Trophoblast cell (in vitro differentiated cells and primary cell): ENCODE results near the gene ZNF514.
A peak's percentile ranks its signal among the peaks of the same experiment; 100 is the strongest.
"Not testable (repeated sequence)": the region's sequence is repeated elsewhere in the genome, so short reads cannot be mapped to it uniquely, and the experiment has no call there.

Experiments used
- DNase-seq, 2 donors: peaks; one replicate each; pipeline ENCODE4 v3.0.0-alpha.2; 2016
- H2AFZ ChIP-seq: 2 replicates; pipeline ENCODE4 v1.6.1; 2013; ENCODE audit warnings: low read length, moderate library complexity, mild to moderate bottlenecking; ENCODE audit not compliant: insufficient read depth, poor library complexity
- H2AK5ac ChIP-seq: 2 replicates; pipeline ENCODE4 v1.6.1; 2013; ENCODE audit warnings: mild to moderate bottlenecking, low read length
- H2BK120ac ChIP-seq: 2 replicates; pipeline ENCODE4 v1.6.1; 2013; ENCODE audit warnings: low read length, mild to moderate bottlenecking, moderate library complexity; ENCODE audit not compliant: insufficient read depth, poor library complexity
- H2BK12ac ChIP-seq: 2 replicates; pipeline ENCODE4 v1.6.1; 2013; ENCODE audit warnings: mild to moderate bottlenecking, low read length, moderate library complexity
- H2BK5ac ChIP-seq: 2 replicates; pipeline ENCODE4 v1.6.1; 2013; ENCODE audit warnings: low read length, low read depth, moderate library complexity, mild to moderate bottlenecking; ENCODE audit not compliant: poor library complexity
- H3K14ac ChIP-seq: 2 replicates; pipeline ENCODE4 v1.6.1; 2013; ENCODE audit warnings: mild to moderate bottlenecking, low read length
- H3K18ac ChIP-seq: 2 replicates; pipeline ENCODE4 v1.6.1; 2013; ENCODE audit warnings: mild to moderate bottlenecking, low read length
- H3K23ac ChIP-seq: 2 replicates; pipeline ENCODE4 v1.6.1; 2013; ENCODE audit warnings: low read length
- H3K27ac ChIP-seq: 2 replicates; pipeline ENCODE4 v1.5.1; 2013; ENCODE audit warnings: low read depth, mild to moderate bottlenecking, inconsistent platforms, low read length, moderate library complexity
- H3K27me3 ChIP-seq: 2 replicates; pipeline ENCODE4 v1.6.1; 2013; ENCODE audit warnings: inconsistent platforms, mild to moderate bottlenecking, low read length, moderate library complexity; ENCODE audit not compliant: insufficient read depth
- H3K36me3 ChIP-seq, 2 experiments: 1 replicate in 1 of 2; 2 replicates in 1 of 2; pipeline ENCODE4 v1.6.1; 2013; ENCODE audit warnings: low read length in 2 of 2, mild to moderate bottlenecking in 2 of 2, moderate library complexity in 1 of 2; ENCODE audit not compliant: insufficient read depth in 2 of 2, control insufficient read depth in 1 of 2
- H3K4ac ChIP-seq: 2 replicates; pipeline ENCODE4 v1.6.1; 2013; ENCODE audit warnings: low read depth, mild to moderate bottlenecking, low read length, moderate library complexity
- H3K4me1 ChIP-seq, 2 experiments: 1 replicate in 1 of 2; 2 replicates in 1 of 2; pipeline ENCODE4 v1.6.1; 2013; ENCODE audit warnings: low read length in 2 of 2, mild to moderate bottlenecking in 2 of 2, moderate library complexity in 1 of 2; ENCODE audit not compliant: insufficient read depth in 2 of 2, control insufficient read depth in 1 of 2
- H3K4me2 ChIP-seq: 2 replicates; pipeline ENCODE4 v1.6.1; 2013; ENCODE audit warnings: inconsistent platforms, mild to moderate bottlenecking, low read length, moderate library complexity
- H3K4me3 ChIP-seq: 2 replicates; pipeline ENCODE4 v1.5.1; 2013; ENCODE audit warnings: mild to moderate bottlenecking, low read depth, low read length, inconsistent platforms
- H3K79me1 ChIP-seq: one replicate; pipeline ENCODE4 v1.6.1; 2013; ENCODE audit warnings: low read length
- H3K79me2 ChIP-seq: 2 replicates; pipeline ENCODE4 v1.6.1; 2013; ENCODE audit warnings: low read length, mild to moderate bottlenecking; ENCODE audit not compliant: control insufficient read depth, insufficient read depth, poor library complexity
- H3K9ac ChIP-seq: 2 replicates; pipeline ENCODE4 v1.6.1; 2013; ENCODE audit warnings: mild to moderate bottlenecking, low read length
- H3K9me3 ChIP-seq: 2 replicates; pipeline ENCODE4 v1.6.1; 2013; ENCODE audit warnings: low read depth, mild to moderate bottlenecking, control low read depth, inconsistent platforms, low read length; ENCODE audit not compliant: insufficient read depth
- H4K12ac ChIP-seq: 2 replicates; pipeline ENCODE4 v1.6.1; 2013; ENCODE audit warnings: low read depth, mild to moderate bottlenecking, low read length, moderate library complexity
- H4K8ac ChIP-seq: 2 replicates; pipeline ENCODE4 v1.6.1; 2013; ENCODE audit warnings: low read depth, mild to moderate bottlenecking, low read length, moderate library complexity
- H4K91ac ChIP-seq: one replicate; pipeline ENCODE4 v1.6.1; 2013; ENCODE audit warnings: low read depth, mild to moderate bottlenecking, low read length, moderate library complexity
- WGBS: extraction: QIAGEN DNeasy Blood & Tissue Kit; methylation state at CpG from one replicate; pipeline ENCODE4 v1.1.7; 2013; ENCODE audit warnings: missing lambda C conversion rate; ENCODE audit not compliant: insufficient read length, insufficient coverage; ENCODE audit errors: extremely low coverage; 5-methylcytosine and 5-hydroxymethylcytosine counted together

Gene ZNF514

DNA sequence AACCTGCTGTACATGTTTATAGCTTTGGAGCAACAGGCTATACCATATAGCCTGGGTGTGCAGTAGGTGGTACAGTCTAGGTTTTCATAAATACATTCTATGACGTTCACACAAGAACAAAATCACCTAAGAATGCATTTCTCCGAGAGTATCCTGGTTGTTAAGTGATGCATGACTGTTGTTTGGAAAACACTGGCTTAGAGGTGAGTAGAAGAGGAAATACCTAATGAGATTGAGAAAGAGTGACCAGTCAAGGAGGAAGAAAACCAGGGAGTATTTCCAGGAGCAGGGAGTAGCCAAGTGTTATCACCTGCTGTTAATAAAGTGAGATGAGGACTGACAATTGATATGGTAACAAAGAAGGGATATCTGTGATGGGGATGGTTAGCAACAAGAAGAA lies 44.7 kb upstream of the ZNF514 start:
- WGBS: no CpG with 5 or more reads among the region's 2 CpGs
- Histone ChIP-seq H3K36me3 (peaks cover 3% of the 10 kb centered on the region in 2 experiments), H3K23ac (no peak overlapping the region), H3K79me2 (peaks cover 5% of the 10 kb centered on the region), H3K14ac (no peak overlapping the region), H3K27me3 (no peaks in the 10 kb centered on the region), H2BK5ac (no peak overlapping the region), H3K4me2 (no peak overlapping the region), H3K4me3 (no peak overlapping the region), H3K4me1 (peaks cover 0 to 2% of the 10 kb centered on the region in 2 experiments), H3K18ac (no peak overlapping the region), H2AK5ac (no peak overlapping the region), H3K9me3 (peaks cover 7% of the 10 kb centered on the region), H2BK120ac (no peak overlapping the region), H4K8ac (no peak overlapping the region), H3K27ac (no peak overlapping the region), H4K91ac (no peak overlapping the region), H2BK12ac (no peak overlapping the region), H3K4ac (no peak overlapping the region), H3K79me1 (peaks cover 6% of the 10 kb centered on the region), H4K12ac (no peak overlapping the region), H3K9ac (no peak overlapping the region), H2AFZ (no peak overlapping the region)
- no peak for DNase-seq

DNA sequence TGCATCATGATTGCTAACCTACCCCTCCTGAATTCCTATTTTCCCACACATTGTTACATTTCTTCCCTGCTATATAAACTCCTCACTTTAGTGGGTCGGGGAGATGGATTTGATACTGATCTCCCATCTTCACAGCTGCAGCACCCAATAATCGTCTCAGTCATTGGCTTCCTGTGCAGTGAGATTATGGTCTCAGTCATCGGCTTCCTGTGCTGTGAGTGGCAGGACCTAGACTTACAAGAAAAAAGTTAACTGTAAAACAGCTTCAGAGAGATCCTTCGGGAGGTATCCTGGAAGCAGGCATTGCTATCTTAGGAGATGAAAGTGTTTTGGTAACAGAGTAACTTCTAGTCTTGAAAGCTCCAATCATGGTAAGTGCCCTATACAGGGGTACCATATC lies 44.3 kb upstream of the ZNF514 start:
- Histone ChIP-seq H2BK5ac (no peak overlapping the region), H3K27me3 (no peaks in the 10 kb centered on the region), H4K91ac (no peak overlapping the region), H3K79me1 (peaks cover 6% of the 10 kb centered on the region), H3K79me2 (peaks cover 5% of the 10 kb centered on the region), H2AK5ac (no peak overlapping the region), H3K27ac (no peak overlapping the region), H2AFZ (no peak overlapping the region), H3K18ac (no peak overlapping the region), H3K9ac (no peak overlapping the region), H3K4me1 (peaks cover 0 to 2% of the 10 kb centered on the region in 2 experiments), H2BK12ac (no peak overlapping the region), H3K9me3 (peaks cover 8% of the 10 kb centered on the region), H4K8ac (no peak overlapping the region), H4K12ac (no peak overlapping the region), H3K23ac (no peak overlapping the region), H2BK120ac (no peak overlapping the region), H3K4me3 (no peak overlapping the region), H3K36me3 (no peaks in the 10 kb centered on the region), H3K4me2 (no peak overlapping the region), H3K4ac (no peak overlapping the region), H3K14ac (no peak overlapping the region)
- no CpG with 5 or more reads among the region's 4 CpGs for WGBS
- no peak for DNase-seq

DNA sequence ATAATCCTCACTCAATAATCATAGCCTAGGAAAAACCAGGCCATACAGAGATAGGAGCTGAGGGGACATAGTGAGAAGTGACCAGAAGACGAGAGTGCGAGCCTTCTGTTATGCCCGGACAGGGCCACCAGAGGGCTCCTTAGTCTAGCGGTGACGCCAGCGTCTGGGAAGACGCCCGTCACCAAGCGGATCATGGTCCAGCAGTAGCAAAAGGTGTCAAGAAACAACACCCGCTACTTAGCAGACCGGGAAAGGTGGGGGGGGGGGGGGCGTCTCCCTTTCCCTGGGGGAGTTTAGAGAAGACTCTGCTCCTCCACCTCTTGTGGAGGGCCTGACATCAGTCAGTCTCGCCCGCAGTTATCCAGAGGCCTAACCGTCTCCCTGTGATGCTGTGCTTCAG lies 33.3 kb upstream of the ZNF514 start:
- H3K79me1 ChIP-seq, H3K18ac ChIP-seq, H3K4me1 ChIP-seq, H3K9ac ChIP-seq, H3K79me2 ChIP-seq, H3K4me2 ChIP-seq, H3K36me3 ChIP-seq, H3K9me3 ChIP-seq, H2AK5ac ChIP-seq, H3K27me3 ChIP-seq, H2BK120ac ChIP-seq, H2AFZ ChIP-seq, H4K12ac ChIP-seq, H4K91ac ChIP-seq, H2BK12ac ChIP-seq, H3K14ac ChIP-seq, H3K23ac ChIP-seq, H3K4ac ChIP-seq, H4K8ac ChIP-seq, H3K4me3 ChIP-seq, H2BK5ac ChIP-seq, H3K27ac ChIP-seq: not testable (repeated sequence)
- peak; percentile 27 to 62 for DNase-seq
- WGBS: no CpG with 5 or more reads among the region's 15 CpGs

DNA sequence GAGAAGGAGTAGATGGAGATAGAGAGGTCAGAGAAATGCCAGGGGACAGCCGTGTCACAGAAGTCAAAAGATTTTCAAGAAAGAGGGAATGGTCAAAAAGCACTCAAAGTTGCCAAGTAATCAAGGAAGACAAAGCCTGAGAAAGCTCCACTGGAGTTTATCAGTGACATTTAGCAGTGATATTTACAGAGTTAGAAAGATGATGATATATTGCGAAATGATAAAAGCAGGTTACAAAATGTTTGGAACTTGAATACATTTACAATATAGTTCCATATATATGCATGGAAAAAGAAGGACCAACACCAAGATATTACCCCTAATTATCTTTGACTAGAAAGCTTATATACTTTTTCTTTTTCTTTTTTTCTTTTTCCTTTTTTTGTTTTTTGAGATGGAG lies 26.3 kb upstream of the ZNF514 start:
- Histone ChIP-seq H3K18ac (no peak overlapping the region), H3K4me3 (no peak overlapping the region), H4K12ac (no peak overlapping the region), H2BK12ac (no peak overlapping the region), H2AFZ (no peak overlapping the region), H3K79me1 (no peaks in the 10 kb centered on the region), H3K9ac (no peak overlapping the region), H4K8ac (no peak overlapping the region), H3K4ac (no peak overlapping the region), H3K9me3 (peaks cover 6% of the 10 kb centered on the region), H3K14ac (no peak overlapping the region), H2BK5ac (no peak overlapping the region), H3K4me1 (no peaks in the 10 kb centered on the region), H3K4me2 (no peak overlapping the region), H2BK120ac (no peak overlapping the region), H3K79me2 (no peaks in the 10 kb centered on the region), H4K91ac (no peak overlapping the region), H3K36me3 (peaks cover 10 to 14% of the 10 kb centered on the region in 2 experiments), H3K27me3 (no peaks in the 10 kb centered on the region), H2AK5ac (no peak overlapping the region), H3K23ac (no peak overlapping the region), H3K27ac (no peak overlapping the region)
- no CpG with 5 or more reads among the region's 2 CpGs for WGBS
- DNase-seq: no peak
